GM19025 (cell line): ENCODE measurements around the gene IQSEC3.

Experiments used
- ATAC-seq: cut with Tn5 transposase; IDR thresholded peaks from one replicate; pipeline ENCODE4 v1.9.1; 2021; ENCODE audit warnings: mild to moderate bottlenecking, low read depth, moderate library complexity; ENCODE audit not compliant: unreplicated experiment

Gene IQSEC3

GRCh38 chr12:191541-191940 is 125.0 kb downstream of the IQSEC3 start:
- no peak for ATAC-seq

GRCh38 chr12:193261-193660 is 126.7 kb downstream of the IQSEC3 start:
- ATAC-seq, result no peak

GRCh38 chr12:194276-194675 is 127.7 kb downstream of the IQSEC3 start:
- ATAC-seq, result no peak

- ATAC-seq, result no peak
These were observed 128.6 kb downstream of the IQSEC3 start for GRCh38 chr12:195156-195555.

GRCh38 chr12:195951-196350 is 129.4 kb downstream of the IQSEC3 start:
- no peak for ATAC-seq

- no peak for ATAC-seq
These were observed 129.9 kb downstream of the IQSEC3 start for GRCh38 chr12:196436-196835.

GRCh38 chr12:197347-197746 is 130.8 kb downstream of the IQSEC3 start:
- no peak for ATAC-seq

- ATAC-seq, result no peak
These were observed 131.5 kb downstream of the IQSEC3 start for GRCh38 chr12:197911-198695.

- ATAC-seq, result no peak
These were observed 132.1 kb downstream of the IQSEC3 start for GRCh38 chr12:198705-199104.

GRCh38 chr12:201361-201760 is 134.8 kb downstream of the IQSEC3 start:
- ATAC-seq, result no peak

GRCh38 chr12:202081-202731 is 135.6 kb downstream of the IQSEC3 start:
- no peak for ATAC-seq

- ATAC-seq, result no peak
These were observed 136.5 kb downstream of the IQSEC3 start for GRCh38 chr12:203074-203461.

GRCh38 chr12:203462-204260 is 137.1 kb downstream of the IQSEC3 start:
- ATAC-seq, result no peak

- ATAC-seq, result no peak
These were observed 137.7 kb downstream of the IQSEC3 start for GRCh38 chr12:204261-204678.

GRCh38 chr12:205026-205425 is 138.5 kb downstream of the IQSEC3 start:
- ATAC-seq, result no peak

- ATAC-seq, result no peak
These were observed 140.3 kb downstream of the IQSEC3 start for GRCh38 chr12:206746-207440.

GRCh38 chr12:207804-208203 is 141.2 kb downstream of the IQSEC3 start:
- ATAC-seq, result no peak

GRCh38 chr12:208813-209212 is 142.2 kb downstream of the IQSEC3 start:
- no peak for ATAC-seq

GRCh38 chr12:209246-209645 is 142.7 kb downstream of the IQSEC3 start:
- no peak for ATAC-seq

GRCh38 chr12:209851-210250 is 143.3 kb downstream of the IQSEC3 start:
- ATAC-seq, result no peak
